Fibroblast of lung (primary cell): ENCODE data around the gene NFKBIE.

Source experiments
- EZH2 ChIP-seq: IDR thresholded peaks from 2 replicates; pipeline ENCODE4 v1.5.1; 2012; ENCODE audit warnings: low read length, control low read depth, mild to moderate bottlenecking; ENCODE audit errors: missing control alignments
- TF ChIP-seq, protein P1 (sequence below), 2 donors: IDR thresholded peaks in 1 of 2; conservative IDR thresholded peaks in 1 of 2; 1 replicate in 1 of 2; 2 replicates in 1 of 2; pipeline ENCODE4 v1.5.1; 2011 to 2012; ENCODE audit warnings: low read length in 2 of 2, control low read depth in 1 of 2, inconsistent platforms in 1 of 2, low read depth in 1 of 2, mild to moderate bottlenecking in 1 of 2

- TF ChIP-seq, protein P1, sequence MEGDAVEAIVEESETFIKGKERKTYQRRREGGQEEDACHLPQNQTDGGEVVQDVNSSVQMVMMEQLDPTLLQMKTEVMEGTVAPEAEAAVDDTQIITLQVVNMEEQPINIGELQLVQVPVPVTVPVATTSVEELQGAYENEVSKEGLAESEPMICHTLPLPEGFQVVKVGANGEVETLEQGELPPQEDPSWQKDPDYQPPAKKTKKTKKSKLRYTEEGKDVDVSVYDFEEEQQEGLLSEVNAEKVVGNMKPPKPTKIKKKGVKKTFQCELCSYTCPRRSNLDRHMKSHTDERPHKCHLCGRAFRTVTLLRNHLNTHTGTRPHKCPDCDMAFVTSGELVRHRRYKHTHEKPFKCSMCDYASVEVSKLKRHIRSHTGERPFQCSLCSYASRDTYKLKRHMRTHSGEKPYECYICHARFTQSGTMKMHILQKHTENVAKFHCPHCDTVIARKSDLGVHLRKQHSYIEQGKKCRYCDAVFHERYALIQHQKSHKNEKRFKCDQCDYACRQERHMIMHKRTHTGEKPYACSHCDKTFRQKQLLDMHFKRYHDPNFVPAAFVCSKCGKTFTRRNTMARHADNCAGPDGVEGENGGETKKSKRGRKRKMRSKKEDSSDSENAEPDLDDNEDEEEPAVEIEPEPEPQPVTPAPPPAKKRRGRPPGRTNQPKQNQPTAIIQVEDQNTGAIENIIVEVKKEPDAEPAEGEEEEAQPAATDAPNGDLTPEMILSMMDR (conservative IDR thresholded peaks at IDR 0.05 in 1 of 2, IDR thresholded peaks at IDR 0.05 in 1 of 2; ENCODE audit: low read depth in 1 of 2, low read length in 2 of 2): no peak
- TF ChIP-seq EZH2: no peak
These were observed 46.0 kb upstream of the NFKBIE start for GRCh38 chr6:44311304-44311703.
